ENCODE measurements around the gene LRRC14B. TPM values are rescaled to one million over a fixed set of nuclear protein-coding genes. Genes with fewer than 3 reads are reported as not detected.

The LRRC14B gene
- total RNA-seq, 1 donor from 2014 or later, result not detected

DNA sequence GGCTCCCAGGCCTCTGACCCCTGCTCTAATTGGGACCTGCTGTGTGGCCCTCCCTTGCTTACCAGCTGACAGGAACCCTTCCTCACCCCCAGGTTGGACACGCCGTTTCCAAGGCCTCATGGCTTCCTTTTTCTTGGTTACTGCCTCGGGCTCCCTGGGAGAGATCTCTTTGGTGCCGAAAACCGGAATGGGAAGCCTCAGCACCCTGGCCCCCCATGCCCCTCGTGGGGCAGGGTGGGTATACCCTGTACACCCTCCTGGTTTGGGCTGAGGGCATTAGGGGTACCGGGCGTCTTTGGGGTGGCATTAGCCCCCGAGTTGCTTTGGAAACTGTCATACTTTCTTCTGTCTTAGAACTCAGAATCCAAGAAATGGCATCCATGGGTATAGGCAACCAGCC is 10.1 kb upstream of the LRRC14B start:
- TF ChIP-seq POLR2AphosphoS5 (IDR thresholded peaks at IDR 0.05; ENCODE audit: insufficient read depth in 1 of 2, low read depth in 1 of 2) (no peak), POLR2A (IDR thresholded peaks at IDR 0.05) (no peak)
- TF ChIP-seq, protein P1, sequence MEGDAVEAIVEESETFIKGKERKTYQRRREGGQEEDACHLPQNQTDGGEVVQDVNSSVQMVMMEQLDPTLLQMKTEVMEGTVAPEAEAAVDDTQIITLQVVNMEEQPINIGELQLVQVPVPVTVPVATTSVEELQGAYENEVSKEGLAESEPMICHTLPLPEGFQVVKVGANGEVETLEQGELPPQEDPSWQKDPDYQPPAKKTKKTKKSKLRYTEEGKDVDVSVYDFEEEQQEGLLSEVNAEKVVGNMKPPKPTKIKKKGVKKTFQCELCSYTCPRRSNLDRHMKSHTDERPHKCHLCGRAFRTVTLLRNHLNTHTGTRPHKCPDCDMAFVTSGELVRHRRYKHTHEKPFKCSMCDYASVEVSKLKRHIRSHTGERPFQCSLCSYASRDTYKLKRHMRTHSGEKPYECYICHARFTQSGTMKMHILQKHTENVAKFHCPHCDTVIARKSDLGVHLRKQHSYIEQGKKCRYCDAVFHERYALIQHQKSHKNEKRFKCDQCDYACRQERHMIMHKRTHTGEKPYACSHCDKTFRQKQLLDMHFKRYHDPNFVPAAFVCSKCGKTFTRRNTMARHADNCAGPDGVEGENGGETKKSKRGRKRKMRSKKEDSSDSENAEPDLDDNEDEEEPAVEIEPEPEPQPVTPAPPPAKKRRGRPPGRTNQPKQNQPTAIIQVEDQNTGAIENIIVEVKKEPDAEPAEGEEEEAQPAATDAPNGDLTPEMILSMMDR (IDR thresholded peaks at IDR 0.05), result no peak
- no peaks in the 10 kb centered on the region for H3K36me3 ChIP-seq
- H3K9me3 ChIP-seq, result no peaks in the 10 kb centered on the region
- no peak overlapping the region for H3K27ac ChIP-seq
- intact Hi-C loops (cut with DNase I), result no loop called here
- H3K4me3 ChIP-seq, result no peak overlapping the region
- no peak for DNase-seq (ENCODE audit: extremely low spot score in 2 of 2)
- H3K27me3 ChIP-seq, result no peaks in the 10 kb centered on the region
- H3K4me1 ChIP-seq, result no peaks in the 10 kb centered on the region

DNA sequence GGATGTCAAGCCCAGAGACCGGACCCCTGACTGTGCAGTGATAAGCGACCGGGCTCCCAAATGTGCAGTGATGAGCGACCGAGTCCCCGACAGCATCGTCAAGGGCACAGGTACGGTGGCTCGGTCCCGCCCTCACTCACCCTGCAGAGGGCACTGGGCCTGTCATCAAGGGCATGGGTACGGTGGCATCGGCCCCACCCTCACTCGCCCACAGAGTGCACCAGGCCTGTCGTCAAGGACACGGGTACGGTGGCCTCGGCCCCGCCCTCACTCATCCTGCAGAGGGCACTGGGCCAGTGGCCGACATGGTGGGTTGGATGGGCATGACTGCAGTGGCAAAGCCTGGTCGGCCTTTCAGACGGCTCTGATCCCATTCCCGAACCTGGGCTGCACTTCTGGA is 9.7 kb upstream of the LRRC14B start:
- H3K4me3 ChIP-seq, result no peak overlapping the region
- intact Hi-C loops (cut with DNase I), result no loop called here
- no peak overlapping the region for H3K27ac ChIP-seq
- no peaks in the 10 kb centered on the region for H3K9me3 ChIP-seq
- H3K36me3 ChIP-seq, result no peaks in the 10 kb centered on the region
- H3K4me1 ChIP-seq, result no peaks in the 10 kb centered on the region
- TF ChIP-seq POLR2A (IDR thresholded peaks at IDR 0.05) (no peak), POLR2AphosphoS5 (IDR thresholded peaks at IDR 0.05; ENCODE audit: insufficient read depth in 1 of 2, low read depth in 1 of 2) (no peak)
- TF ChIP-seq, protein P1 (IDR thresholded peaks at IDR 0.05), result no peak
- H3K27me3 ChIP-seq, result no peaks in the 10 kb centered on the region
- DNase-seq (ENCODE audit: extremely low spot score in 2 of 2), result no peak

DNA sequence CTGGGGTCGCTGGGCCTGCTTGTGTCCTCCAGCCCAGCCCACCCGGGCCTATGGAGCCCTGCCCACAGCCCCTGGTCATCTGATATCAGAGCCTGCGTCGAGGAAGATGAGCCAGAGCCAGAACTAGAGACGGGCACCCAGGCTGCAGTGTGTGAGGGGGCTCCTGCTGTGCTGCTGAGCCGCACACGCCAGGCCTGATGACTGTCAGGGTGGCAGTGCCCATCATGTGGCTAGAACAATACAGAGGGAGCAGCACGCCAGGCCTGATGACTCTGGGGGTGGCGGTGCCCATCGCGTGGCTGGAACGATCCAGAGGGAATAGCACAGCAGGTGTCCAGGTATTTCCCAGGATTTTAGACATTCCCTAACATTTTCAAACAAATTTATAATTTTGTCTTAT is 9.2 kb upstream of the LRRC14B start:
- H3K9me3 ChIP-seq, result no peaks in the 10 kb centered on the region
- intact Hi-C loops (cut with DNase I), result no loop called here

DNA sequence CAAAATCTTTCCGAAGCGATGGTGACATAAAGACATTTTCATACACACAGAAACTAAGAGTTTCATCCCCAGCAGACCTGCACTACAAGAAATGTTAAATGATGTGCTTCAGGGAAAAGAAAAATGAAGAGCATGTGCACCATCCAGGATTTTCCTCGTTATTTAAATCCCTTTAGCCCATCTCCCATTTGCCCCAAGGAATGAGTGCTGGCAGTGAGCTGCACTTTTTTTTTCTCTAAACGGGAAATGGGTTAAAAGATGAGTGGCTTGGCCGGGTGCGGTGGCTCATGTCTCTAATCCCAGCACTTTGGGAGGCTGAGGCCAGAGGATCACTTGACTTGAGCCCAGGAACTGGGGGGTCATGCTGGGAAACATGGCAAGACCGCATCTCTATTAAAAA is 6.8 kb upstream of the LRRC14B start:
- H3K9me3 ChIP-seq, result no peaks in the 10 kb centered on the region
- no peaks in the 10 kb centered on the region for H3K27me3 ChIP-seq
- no peaks in the 10 kb centered on the region for H3K36me3 ChIP-seq
- intact Hi-C loops (cut with DNase I), result no loop called here
- H3K4me3 ChIP-seq, result no peak overlapping the region
- no peak for DNase-seq (ENCODE audit: extremely low spot score in 2 of 2)
- no peak overlapping the region for H3K27ac ChIP-seq
- TF ChIP-seq, protein P1 (IDR thresholded peaks at IDR 0.05), result no peak
- peaks cover 6% of the 10 kb centered on the region for H3K4me1 ChIP-seq

More for the DNA sequence above, 9.2 kb upstream of the LRRC14B start:
- Histone ChIP-seq H3K4me3 (no peak overlapping the region), H3K27ac (no peak overlapping the region), H3K36me3 (no peaks in the 10 kb centered on the region), H3K27me3 (no peaks in the 10 kb centered on the region), H3K4me1 (no peaks in the 10 kb centered on the region)
- no peak for DNase-seq (ENCODE audit: extremely low spot score in 2 of 2)
- TF ChIP-seq POLR2AphosphoS5 (IDR thresholded peaks at IDR 0.05; ENCODE audit: insufficient read depth in 1 of 2, low read depth in 1 of 2) (no peak), POLR2A (IDR thresholded peaks at IDR 0.05) (no peak)
- TF ChIP-seq, protein P1 (IDR thresholded peaks at IDR 0.05), result no peak

DNA sequence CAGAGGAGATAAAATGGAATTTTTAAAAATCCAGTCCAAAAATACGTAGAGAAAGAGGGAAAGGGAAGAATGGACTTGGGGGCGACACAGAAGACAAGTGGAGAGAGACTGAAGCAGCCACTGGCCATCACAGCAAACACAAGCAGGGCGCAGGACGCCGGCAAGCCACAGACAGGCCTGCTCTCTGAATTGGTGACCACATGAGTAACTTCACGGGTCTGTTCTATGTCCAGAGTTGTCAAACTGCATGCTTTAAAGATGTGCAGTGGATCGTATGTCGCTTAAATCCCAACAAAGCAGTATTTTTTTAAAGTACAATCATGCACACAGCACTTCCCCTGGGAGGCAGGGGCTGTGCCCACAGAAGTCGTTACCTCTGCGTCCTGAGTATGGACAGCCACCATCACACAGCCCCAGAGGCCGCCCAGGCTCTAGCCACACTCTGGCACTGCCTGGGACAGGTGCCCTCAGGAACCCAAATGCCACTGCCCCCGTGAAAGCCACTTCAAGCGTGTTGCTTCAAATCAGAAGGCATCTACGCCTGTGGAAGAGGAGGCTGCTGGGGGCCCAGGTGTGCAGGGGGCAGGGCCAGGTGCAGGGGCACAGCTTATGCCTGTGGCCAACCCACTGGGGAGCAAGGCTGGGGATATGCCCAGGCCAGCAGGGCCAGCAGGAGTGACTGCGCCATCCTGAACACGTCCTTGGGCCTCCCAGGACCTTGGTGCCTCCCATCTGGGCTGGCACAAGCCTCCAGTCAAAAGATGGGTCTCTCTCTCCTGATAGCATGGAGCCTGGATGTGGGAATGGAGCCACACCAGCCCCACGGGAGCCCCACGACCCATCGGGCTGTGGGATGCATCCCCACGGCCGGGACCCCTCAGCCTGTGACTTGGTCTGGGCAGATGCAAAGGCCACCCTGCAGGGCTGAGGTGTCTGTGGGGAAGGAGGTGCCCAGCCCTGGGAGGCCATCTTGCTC is 5.9 kb upstream of the LRRC14B start:
- Histone ChIP-seq H3K9me3 (no peaks in the 10 kb centered on the region), H3K27ac (no peak overlapping the region), H3K4me3 (no peak overlapping the region), H3K4me1 (peaks cover 6% of the 10 kb centered on the region), H3K36me3 (no peaks in the 10 kb centered on the region), H3K27me3 (no peaks in the 10 kb centered on the region)
- intact Hi-C loops (cut with DNase I), result no loop called here
- no peak for DNase-seq (ENCODE audit: extremely low spot score in 2 of 2)
- TF ChIP-seq, protein P1 (IDR thresholded peaks at IDR 0.05), result no peak
- TF ChIP-seq POLR2AphosphoS5 (IDR thresholded peaks at IDR 0.05; ENCODE audit: insufficient read depth in 1 of 2, low read depth in 1 of 2) (no peak), POLR2A (IDR thresholded peaks at IDR 0.05) (no peak)

All from vagina (tissue), 2 donors.